Limb (tissue), 2 donors: Measurements from ENCODE around the gene CPSF4L.

Source experiments
- DNase-seq, 2 donors: peaks; one replicate each; pipeline ENCODE4 v3.0.0-alpha.2; 2016; ENCODE audit errors: extremely low spot score in 2 of 2

Gene CPSF4L

GRCh38 chr17:73289549-73290254 is 28.0 kb upstream of the CPSF4L start:
- DNase-seq, result no peak

- no peak for DNase-seq
These were observed 27.0 kb upstream of the CPSF4L start for GRCh38 chr17:73288534-73289302.

GRCh38 chr17:73286863-73287296 is 25.2 kb upstream of the CPSF4L start:
- DNase-seq, result peak in 1 of 2 donors; percentile 18

- peak in 1 of 2 donors; percentile 26 for DNase-seq
These were observed 24.5 kb upstream of the CPSF4L start for GRCh38 chr17:73285916-73286862.

GRCh38 chr17:73285603-73285908 is 23.9 kb upstream of the CPSF4L start:
- DNase-seq, result peak in 1 of 2 donors; percentile 38

GRCh38 chr17:73284906-73285602 is 23.4 kb upstream of the CPSF4L start:
- peak in 1 of 2 donors; percentile 42 for DNase-seq

GRCh38 chr17:73284354-73284753 is 22.7 kb upstream of the CPSF4L start:
- peak in 1 of 2 donors; percentile 27 for DNase-seq

GRCh38 chr17:73283841-73284282 is 22.2 kb upstream of the CPSF4L start:
- DNase-seq, result peak in 1 of 2 donors; percentile 65

GRCh38 chr17:73283250-73283649 is 21.6 kb upstream of the CPSF4L start:
- no peak for DNase-seq

GRCh38 chr17:73282629-73283028 is 20.9 kb upstream of the CPSF4L start:
- no peak for DNase-seq

GRCh38 chr17:73281928-73282327 is 20.2 kb upstream of the CPSF4L start:
- no peak for DNase-seq

GRCh38 chr17:73280191-73280590 is 18.5 kb upstream of the CPSF4L start:
- no peak for DNase-seq

GRCh38 chr17:73279704-73280103 is 18.0 kb upstream of the CPSF4L start:
- DNase-seq, result no peak

- DNase-seq, result peak; percentile 62 to 68
These were observed 17.1 kb upstream of the CPSF4L start for GRCh38 chr17:73278465-73279453.

GRCh38 chr17:73278049-73278464 is 16.4 kb upstream of the CPSF4L start:
- DNase-seq, result no peak

GRCh38 chr17:73274490-73274889 is 12.8 kb upstream of the CPSF4L start:
- peak in 1 of 2 donors; percentile 18 for DNase-seq

- DNase-seq, result peak in 1 of 2 donors; percentile 33
These were observed 11.2 kb upstream of the CPSF4L start for GRCh38 chr17:73272906-73273218.

GRCh38 chr17:73271072-73271471 is 9.4 kb upstream of the CPSF4L start:
- DNase-seq, result peak in 1 of 2 donors; percentile 7

- DNase-seq, result no peak
These were observed 8.1 kb upstream of the CPSF4L start for GRCh38 chr17:73269791-73270190.

- DNase-seq, result no peak
These were observed 7.6 kb upstream of the CPSF4L start for GRCh38 chr17:73269329-73269615.
